LNCaP clone FGC (cell line): Measurements from ENCODE around the gene BET1L.

Source experiments
- DNase-seq: peaks from one replicate; pipeline ENCODE4 v3.0.0-alpha.2; 2011; ENCODE audit warnings: low read depth
- H3K4me3 ChIP-seq: 2 replicates; pipeline ENCODE4 v1.5.1; 2011; ENCODE audit warnings: mild to moderate bottlenecking, low read depth, low read length, control low read depth
- TF ChIP-seq, protein P1 (sequence below): IDR thresholded peaks from 2 replicates; pipeline ENCODE4 v1.5.1; 2012; ENCODE audit warnings: mild to moderate bottlenecking; ENCODE audit not compliant: control insufficient read depth, insufficient read depth; ENCODE audit errors: extremely low read depth

BET1L gene

DNA sequence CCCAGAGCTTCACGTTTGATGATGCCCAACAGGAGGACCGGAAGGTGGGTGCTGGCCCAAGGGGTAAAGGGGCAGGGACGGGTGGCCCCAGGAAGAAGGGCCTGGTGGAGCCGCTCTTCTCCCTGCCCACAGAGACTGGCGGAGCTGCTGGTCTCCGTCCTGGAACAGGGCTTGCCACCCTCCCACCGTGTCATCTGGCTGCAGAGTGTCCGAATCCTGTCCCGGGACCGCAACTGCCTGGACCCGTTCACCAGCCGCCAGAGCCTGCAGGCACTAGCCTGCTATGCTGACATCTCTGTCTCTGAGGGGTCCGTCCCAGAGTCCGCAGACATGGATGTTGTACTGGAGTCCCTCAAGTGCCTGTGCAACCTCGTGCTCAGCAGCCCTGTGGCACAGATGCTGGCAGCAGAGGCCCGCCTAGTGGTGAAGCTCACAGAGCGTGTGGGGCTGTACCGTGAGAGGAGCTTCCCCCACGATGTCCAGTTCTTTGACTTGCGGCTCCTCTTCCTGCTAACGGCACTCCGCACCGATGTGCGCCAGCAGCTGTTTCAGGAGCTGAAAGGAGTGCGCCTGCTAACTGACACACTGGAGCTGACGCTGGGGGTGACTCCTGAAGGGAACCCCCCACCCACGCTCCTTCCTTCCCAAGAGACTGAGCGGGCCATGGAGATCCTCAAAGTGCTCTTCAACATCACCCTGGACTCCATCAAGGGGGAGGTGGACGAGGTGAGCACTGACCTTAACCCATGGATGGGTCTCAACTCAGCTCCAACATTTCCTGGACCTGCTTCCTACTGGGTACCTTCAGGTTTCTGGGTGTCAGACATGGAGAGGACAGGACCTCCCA lies 2.3 kb upstream of the BET1L start:
- no peak for DNase-seq
- TF ChIP-seq, protein P1, sequence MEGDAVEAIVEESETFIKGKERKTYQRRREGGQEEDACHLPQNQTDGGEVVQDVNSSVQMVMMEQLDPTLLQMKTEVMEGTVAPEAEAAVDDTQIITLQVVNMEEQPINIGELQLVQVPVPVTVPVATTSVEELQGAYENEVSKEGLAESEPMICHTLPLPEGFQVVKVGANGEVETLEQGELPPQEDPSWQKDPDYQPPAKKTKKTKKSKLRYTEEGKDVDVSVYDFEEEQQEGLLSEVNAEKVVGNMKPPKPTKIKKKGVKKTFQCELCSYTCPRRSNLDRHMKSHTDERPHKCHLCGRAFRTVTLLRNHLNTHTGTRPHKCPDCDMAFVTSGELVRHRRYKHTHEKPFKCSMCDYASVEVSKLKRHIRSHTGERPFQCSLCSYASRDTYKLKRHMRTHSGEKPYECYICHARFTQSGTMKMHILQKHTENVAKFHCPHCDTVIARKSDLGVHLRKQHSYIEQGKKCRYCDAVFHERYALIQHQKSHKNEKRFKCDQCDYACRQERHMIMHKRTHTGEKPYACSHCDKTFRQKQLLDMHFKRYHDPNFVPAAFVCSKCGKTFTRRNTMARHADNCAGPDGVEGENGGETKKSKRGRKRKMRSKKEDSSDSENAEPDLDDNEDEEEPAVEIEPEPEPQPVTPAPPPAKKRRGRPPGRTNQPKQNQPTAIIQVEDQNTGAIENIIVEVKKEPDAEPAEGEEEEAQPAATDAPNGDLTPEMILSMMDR = no peak
- peak overlapping the region; percentile 88 for H3K4me3 ChIP-seq

- TF ChIP-seq, protein P1 = no peak
- DNase-seq = no peak
- peak overlapping the region; percentile 88 for H3K4me3 ChIP-seq
These were observed 1.7 kb upstream of the BET1L start for GRCh38 chr11:208917-209260.

- TF ChIP-seq, protein P1 = no peak
- peak overlapping the region; percentile 88 for H3K4me3 ChIP-seq
- DNase-seq = no peak
These were observed 1.1 kb upstream of the BET1L start for GRCh38 chr11:208181-208916.

- TF ChIP-seq, protein P1 = no peak
- DNase-seq = no peak
- peak overlapping the region; percentile 88 for H3K4me3 ChIP-seq
These were observed 623 bp upstream of the BET1L start for GRCh38 chr11:207863-208180.

- TF ChIP-seq, protein P1 = no peak
- H3K4me3 ChIP-seq = peak overlapping the region; percentile 88
- DNase-seq = no peak
These were observed 532 bp downstream of the BET1L start for GRCh38 chr11:206526-207207.

- H3K4me3 ChIP-seq = peak overlapping the region; percentile 88
- DNase-seq = no peak
- TF ChIP-seq, protein P1 = no peak
These were observed 1.2 kb downstream of the BET1L start for GRCh38 chr11:206002-206384.
